Kidney tubule cell (primary cell): Measurements from ENCODE around the gene C1orf21.
"Not testable (repeated sequence)": the region's sequence is repeated elsewhere in the genome, so short reads cannot be mapped to it uniquely, and the experiment has no call there.

Experiments used
- DNase-seq: peaks from one replicate; pipeline ENCODE4 v3.0.0-alpha.2; 2018; ENCODE audit warnings: low spot score

The C1orf21 gene

DNA sequence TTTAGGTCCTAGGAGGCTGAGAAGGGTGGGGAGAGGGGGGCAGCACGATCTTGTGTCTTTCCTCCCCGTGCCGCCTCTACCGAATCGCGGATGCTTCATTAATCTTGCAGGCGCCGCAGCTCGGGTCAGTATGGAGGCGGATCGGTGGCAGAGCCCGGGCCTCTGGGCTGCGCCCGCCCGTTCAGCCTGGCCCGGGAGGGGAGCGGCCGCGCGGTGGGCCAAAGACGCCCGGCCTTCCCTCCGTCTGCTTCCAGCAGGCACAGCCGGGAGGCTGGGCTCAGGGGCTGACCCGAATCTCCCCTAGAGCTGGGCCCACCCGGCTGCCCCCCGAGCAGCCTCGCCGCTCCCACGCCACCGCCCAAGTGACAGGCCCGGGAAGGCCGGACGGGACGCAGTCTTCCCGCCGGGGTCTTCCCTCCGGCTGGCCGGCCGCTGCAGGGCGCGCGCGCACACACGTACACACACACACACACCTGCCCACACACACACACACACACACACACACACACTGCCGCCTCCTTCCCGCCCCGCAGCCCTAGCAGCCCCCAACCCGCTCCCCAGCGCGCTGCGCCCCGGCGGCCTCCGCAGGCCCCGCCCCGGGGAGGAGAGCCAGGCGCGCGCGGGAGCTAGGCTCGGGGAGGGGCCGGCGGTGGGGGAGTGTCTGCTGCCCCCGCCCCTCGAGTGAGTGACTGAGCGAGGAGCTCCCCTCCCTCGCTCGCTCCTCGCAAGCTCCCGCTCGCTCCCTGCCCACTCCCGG is at the start of gene C1orf21:
Gene C1orf21, plus strand, starts transcription at position 718 of the 757 bp plus-strand sequence. CDS start 90,481 bp downstream, outside the sequence.
- peak; percentile 73 for DNase-seq

DNA sequence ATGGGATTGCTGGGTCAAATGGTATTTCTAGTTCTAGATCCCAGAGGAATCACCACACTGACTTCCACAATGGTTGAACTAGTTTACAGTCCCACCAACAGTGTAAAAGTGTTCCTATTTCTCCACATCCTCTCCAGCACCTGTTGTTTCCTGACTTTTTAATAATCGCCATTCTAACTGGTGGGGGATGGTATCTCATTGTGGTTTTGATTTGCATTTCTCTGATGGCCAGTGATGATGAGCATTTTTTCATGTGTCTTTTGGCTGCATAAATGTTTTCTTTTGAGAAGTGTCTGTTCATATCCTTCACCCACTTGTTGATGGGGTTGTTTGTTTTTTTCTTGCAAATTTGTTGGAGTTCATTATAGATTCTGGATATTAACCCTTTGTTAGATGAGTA is 49.0 kb upstream of the C1orf21 start:
- not testable (repeated sequence) for DNase-seq

GRCh38 chr1:184340984-184341383 is 45.8 kb upstream of the C1orf21 start:
- no peak for DNase-seq

DNA sequence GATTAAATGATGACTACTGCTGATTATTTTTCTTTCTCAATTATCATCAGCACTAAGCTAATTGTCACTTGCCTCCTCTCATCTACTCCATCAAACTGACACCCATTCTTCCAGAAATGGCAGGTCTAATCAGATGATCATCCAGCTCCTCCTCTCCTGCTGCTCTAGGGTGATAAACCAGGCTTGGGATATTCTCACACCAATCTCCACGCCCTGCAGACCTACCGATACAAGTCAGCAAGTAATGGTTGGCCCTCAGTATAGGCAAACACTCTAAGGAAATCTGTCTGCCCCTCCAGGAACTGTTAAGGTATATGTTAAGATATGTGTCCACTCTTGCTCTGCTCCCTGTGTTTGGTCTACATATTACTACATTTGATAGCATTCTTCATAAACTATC is 36.3 kb upstream of the C1orf21 start:
- no peak for DNase-seq

DNA sequence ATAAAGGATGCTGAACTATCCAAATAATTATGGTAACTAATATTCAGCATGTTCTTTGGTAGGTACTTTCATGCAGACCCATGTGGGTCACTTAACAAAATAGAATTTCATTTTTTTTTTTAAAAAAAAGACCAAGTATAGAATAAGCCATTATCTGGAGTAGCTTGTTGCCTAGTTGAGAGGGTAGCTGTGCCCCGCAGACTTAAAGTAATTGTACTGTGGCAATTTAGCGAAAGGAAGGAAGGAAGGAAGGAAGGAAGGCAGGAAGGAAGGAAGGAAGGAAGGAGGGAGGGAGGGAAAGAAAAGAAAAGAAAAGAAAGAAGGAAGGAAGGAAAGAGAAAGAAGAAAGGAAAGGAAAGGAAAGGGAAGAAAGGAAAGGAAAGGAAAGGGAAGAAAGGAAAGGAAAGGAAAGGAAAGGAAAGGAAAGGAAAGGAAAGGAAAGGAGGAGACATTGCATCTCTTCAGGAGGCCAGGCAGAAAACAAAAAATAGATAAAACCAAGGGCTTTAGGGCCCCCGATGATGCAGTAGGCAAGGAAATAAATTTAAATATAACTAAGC is 35.3 kb upstream of the C1orf21 start:
- DNase-seq = no peak

- DNase-seq = no peak
Measured at GRCh38 chr1:184352776-184353175, 34.1 kb upstream of the C1orf21 start.

DNA sequence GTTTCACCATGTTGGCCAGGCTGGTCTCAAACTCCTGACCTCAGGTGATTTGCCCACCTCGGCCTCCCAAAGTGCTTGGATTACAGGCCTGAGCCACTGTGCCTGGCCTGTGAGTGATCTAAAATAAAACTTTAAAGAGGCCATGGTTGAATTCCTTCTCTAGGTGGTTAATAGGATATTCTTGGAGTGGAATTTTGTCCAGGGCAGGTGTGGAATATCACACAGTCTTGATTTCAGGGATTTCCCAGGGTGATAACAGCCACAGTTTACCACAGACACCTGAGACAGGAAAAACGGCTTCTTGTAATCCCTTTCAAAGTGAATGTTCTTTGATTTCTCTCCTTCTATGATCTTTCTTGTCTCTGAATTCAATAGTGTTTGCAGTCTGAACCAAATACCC is 32.1 kb upstream of the C1orf21 start:
- no peak for DNase-seq

- DNase-seq = no peak
Measured at GRCh38 chr1:184356891-184357290, 29.9 kb upstream of the C1orf21 start.

DNA sequence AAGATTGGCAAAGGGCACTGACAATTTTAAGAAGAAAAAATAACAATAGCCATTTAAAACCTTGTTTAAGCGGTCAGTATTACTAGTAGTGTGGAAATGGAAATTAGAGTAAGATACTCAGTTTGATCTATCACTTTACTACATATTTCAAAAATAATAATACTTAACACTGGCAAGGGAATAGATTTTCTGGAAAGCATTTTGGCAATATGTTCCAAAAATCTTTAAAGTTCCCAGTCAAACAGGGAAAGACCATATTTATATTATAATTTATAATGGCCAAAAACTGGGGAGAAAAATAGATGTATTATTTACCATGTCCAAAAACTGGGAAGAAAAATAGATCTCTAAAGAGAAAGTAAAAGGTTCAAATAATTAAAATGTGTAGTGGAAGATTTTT is 28.6 kb upstream of the C1orf21 start:
- DNase-seq = no peak

GRCh38 chr1:184359909-184360308 is 26.9 kb upstream of the C1orf21 start:
- no peak for DNase-seq

- no peak for DNase-seq
Measured at GRCh38 chr1:184362876-184363275, 24.0 kb upstream of the C1orf21 start.

DNA sequence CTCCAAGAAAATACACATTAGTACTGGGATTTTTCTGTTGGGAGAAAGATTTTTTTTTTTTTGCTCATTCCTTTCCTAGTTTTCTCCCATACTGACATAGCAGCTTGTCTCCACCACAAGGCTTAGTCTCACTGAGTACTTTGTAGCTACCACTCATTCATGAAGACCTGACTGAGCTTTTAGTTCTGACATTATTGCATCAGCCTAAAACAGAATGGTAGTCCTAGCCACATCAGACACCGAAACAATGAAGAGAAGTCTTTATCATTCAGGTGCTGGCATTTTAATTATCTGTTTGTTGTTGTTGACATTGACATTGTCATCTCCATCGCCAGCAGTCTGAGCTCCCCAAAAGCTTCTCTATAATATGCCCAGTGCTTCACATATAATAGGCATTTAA is 21.1 kb upstream of the C1orf21 start:
- DNase-seq = no peak

DNA sequence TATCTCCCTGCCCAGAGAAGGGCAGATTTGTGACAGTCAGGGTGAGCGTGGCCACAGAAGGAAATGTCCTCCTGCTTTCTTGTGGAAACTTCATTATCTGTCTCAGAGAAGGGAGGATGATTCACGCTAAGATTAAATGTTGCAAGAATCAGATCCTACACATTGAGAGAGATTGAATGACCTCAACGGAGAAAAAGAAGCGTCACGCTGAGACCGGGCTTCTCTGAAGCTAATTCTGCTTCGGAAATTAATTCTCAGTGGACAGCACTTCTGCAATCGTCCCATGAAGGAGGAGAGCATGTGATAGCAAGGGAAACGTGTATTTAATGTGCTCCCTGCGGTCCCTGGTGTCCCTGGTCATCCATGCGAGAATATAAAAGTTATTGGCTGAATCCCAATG is 19.8 kb upstream of the C1orf21 start:
- DNase-seq = peak; percentile 19

DNA sequence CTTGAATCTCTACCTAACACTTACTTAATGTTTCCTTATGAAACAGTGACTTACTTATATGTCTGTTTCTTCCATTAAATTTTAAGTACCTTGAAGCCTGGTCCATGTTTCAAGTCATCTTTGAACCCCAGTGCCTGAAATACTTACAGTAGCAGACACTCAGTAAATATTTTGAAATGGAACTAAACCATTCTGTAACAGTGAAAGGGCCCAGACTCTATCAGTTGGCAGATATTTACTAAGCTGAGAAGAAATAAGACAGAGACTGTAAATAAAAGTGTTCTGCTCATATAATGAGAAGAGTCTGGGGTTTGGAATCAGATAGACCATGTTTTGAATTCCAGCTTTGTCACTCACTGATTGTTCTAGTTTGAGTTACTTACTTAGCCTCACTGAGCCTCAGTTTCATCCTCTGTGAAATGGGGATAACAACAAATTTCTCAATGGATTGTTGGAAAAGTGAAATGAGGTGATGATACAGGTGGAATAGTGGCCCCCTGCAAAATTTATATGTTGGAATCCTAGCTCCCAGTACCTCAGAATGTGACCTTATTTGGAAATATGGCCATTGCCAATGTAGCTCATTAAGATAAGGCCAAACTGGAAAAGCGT is 19.3 kb upstream of the C1orf21 start:
- no peak for DNase-seq

GRCh38 chr1:184368354-184368753 is 18.5 kb upstream of the C1orf21 start:
- no peak for DNase-seq

GRCh38 chr1:184370850-184371249 is 16.0 kb upstream of the C1orf21 start:
- no peak for DNase-seq

DNA sequence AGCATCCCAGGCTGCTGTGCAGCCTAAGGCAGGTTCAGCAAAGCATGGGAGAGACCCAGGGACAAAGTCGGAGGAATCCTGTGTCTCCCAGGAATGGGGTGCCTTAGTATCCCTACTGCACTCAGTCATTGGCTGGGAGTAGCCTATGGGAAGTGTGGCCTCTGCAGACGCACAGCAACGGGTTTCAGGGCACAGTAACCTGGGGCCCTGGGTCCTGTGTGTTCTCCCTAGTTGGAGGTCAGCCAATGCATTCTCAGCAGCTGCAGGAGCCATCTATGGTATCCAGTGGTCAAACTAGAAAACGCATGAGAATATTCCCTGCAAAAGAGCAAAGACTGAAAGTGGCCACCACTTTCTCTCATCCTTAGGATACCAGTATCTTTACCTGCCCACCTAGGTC is 13.7 kb upstream of the C1orf21 start:
- no peak for DNase-seq

DNA sequence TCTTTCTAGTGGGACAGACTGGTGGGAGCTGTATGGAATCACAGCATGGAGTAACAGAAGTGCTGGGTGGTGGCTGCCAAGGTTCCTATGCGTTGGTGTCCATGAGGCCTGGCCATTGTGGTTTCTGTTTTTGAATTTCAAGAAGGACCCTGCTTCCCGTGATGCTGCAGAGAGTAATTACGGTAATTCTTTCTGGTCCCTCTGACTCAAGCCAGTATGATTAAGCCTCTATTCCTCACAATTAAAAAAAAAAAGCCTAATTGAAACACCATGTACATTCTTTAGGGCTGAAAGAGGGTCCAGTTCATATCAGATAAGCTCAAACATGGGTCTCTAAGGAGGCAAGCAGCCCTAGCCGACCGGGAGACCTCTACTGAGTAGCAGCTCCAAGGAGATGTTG is 10.5 kb upstream of the C1orf21 start:
- no peak for DNase-seq

GRCh38 chr1:184379111-184379752 is 7.6 kb upstream of the C1orf21 start:
- DNase-seq = no peak

GRCh38 chr1:184380468-184380867 is 6.4 kb upstream of the C1orf21 start:
- no peak for DNase-seq

DNA sequence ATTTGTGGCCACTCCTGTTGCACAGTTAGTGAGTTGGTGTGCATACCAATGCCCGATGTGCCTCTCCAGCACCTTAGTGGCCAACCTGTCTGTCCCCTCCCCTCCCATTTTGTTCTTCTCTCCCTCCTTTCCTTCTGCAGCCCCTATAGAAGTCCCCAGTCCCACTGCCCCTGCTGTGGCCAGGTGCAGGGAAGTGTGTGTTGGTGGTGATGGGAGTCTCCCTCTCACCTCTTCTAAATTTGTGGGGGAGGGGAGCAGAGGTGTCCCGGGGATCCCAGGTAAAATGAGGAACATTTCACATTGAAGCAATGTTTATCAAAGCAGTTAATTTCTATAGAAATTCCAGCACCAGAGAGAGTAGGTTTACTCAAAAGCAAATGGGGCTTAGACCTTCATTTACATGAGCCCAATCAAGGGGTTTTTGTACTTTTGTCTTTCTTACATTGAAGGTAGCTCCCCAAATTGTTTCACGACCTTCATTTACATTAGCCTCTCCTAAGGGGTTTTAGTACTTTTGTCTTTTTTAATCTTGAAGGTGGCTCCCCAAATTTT is 3.0 kb upstream of the C1orf21 start:
- no peak for DNase-seq

- DNase-seq = no peak
Measured at GRCh38 chr1:184385865-184386311, 941 bp upstream of the C1orf21 start.

DNA sequence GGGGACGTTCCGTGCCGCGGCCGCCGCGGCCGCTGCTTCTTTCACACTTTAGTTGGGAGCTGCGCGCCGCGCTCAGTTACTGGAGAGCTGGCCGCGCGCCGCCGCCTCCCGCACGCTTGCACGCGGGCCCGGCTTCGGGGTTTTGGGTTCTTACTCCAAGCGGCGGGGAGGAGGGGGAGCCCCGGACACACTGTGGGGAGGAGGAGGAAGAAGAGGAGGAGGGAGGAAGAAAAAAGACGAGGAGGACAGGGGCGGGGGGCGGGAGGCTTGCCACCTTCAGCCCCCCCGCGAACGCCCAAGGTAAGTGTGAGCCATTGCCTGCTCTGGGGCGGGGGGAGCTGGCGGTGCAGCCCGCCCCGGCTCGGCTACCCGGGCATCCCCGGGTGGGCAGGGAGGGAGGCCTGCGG is 243 bp downstream of the C1orf21 start:
- DNase-seq = no peak
